BJ (cell line): ENCODE data around the gene NCOA1. TPM values are rescaled to one million over a fixed set of nuclear protein-coding genes. Genes with fewer than 3 reads are reported as not detected.

Experiments
- CTCF ChIA-PET: fragments of 350-600 bp; formaldehyde crosslinking; extraction: SDS; loops from one replicate; lab custom pipeline; 2021; ENCODE audit warnings: antibody characterized with exemption, inconsistent platforms; lab: Yijun Ruan, JAX
- POLR2A ChIA-PET: fragments of 300-600 bp; sonication (Branson Sonifier 250); formaldehyde crosslinking; extraction: SDS; loops from one replicate; lab custom pipeline; 2021; ENCODE audit warnings: antibody characterized with exemption; lab: Charles Lee
- DNase-seq: peaks from one replicate; pipeline ENCODE4 v3.0.0-alpha.2; 2011; ENCODE audit warnings: low read depth
- H3K27me3 ChIP-seq: 2 replicates; pipeline ENCODE4 v1.6.0; 2011; ENCODE audit warnings: low read length; ENCODE audit not compliant: control insufficient read depth, insufficient read depth
- H3K36me3 ChIP-seq: 2 replicates; pipeline ENCODE4 v1.5.1; 2011; ENCODE audit warnings: low read length; ENCODE audit not compliant: control insufficient read depth, insufficient read depth
- H3K4me3 ChIP-seq: 2 replicates; pipeline ENCODE4 v1.5.1; 2011; ENCODE audit warnings: low read depth, mild to moderate bottlenecking, control low read depth, low read length
- polyA plus RNA-seq: library from polyadenylated mRNA; depleted of rRNA; stranded (reverse); fragments of >200 nt; gene quantifications from 2 replicates; pipeline ENCODE4 v1.2.3, GENCODE V29; 2011
- TF ChIP-seq, protein P1 (sequence below): IDR thresholded peaks from 2 replicates; pipeline ENCODE4 v1.5.1; 2011; ENCODE audit warnings: low read depth, mild to moderate bottlenecking, control low read depth, inconsistent platforms, low read length, moderate library complexity; ENCODE audit not compliant: insufficient read depth

NCOA1 gene
- polyA plus RNA-seq, 1 experiment: 16.0 TPM

DNA sequence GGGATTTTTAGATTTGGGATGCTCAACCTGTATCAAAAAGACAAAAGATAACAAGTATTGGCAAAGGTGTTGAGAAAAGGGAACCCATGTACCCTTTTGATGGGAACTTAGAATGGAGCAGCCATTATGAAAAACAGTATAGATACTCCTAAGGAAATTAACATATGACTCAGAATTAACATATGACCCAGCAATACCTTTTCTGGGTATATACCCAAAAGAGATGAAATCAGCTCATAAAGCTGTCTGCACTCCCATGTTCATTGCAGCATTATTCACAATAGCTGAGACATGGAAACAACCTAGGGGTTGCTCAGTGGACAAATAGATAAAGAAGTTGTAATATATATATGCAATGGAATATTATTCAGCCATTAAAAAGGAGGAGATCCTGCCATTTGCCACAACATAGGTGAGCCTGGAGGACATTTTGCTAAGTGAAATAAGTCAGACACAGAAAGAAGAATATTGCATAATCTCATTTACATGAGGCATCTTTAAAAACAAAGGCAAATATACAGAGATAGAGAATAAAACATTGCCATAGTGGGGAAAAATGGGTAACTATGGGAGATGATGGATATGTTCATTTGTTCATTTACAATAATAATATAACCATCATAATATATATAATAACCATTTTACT lies 160.1 kb downstream of the NCOA1 start:
- H3K27me3 ChIP-seq: no peaks in the 10 kb centered on the region
- H3K36me3 ChIP-seq: no peaks in the 10 kb centered on the region
- DNase-seq: no peak
- ChIA-PET CTCF (interaction anchor here (1.6 kb wide), 1 partner anchor 11 kb away, joined by 3 read pairs; no protein-coding TSS in a partner anchor), POLR2A (no interaction called here)
- H3K4me3 ChIP-seq: no peak overlapping the region
- TF ChIP-seq, protein P1, sequence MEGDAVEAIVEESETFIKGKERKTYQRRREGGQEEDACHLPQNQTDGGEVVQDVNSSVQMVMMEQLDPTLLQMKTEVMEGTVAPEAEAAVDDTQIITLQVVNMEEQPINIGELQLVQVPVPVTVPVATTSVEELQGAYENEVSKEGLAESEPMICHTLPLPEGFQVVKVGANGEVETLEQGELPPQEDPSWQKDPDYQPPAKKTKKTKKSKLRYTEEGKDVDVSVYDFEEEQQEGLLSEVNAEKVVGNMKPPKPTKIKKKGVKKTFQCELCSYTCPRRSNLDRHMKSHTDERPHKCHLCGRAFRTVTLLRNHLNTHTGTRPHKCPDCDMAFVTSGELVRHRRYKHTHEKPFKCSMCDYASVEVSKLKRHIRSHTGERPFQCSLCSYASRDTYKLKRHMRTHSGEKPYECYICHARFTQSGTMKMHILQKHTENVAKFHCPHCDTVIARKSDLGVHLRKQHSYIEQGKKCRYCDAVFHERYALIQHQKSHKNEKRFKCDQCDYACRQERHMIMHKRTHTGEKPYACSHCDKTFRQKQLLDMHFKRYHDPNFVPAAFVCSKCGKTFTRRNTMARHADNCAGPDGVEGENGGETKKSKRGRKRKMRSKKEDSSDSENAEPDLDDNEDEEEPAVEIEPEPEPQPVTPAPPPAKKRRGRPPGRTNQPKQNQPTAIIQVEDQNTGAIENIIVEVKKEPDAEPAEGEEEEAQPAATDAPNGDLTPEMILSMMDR: no peak

DNA sequence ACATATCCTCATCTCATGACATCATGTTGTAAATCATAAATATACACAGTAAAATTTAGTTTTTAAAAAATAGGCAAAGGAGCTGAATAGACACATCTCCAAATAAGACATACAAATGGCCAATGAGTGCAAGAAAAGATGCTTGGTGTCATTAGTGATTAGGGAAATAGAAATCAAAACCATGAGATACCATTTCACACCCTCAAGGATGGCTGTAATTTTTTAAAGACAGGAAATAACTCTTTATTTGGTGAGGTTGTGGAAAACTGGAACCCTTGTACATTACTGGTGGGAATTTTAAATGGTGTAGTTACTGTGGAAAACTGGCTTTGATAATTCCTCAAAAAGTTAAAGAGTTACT lies 160.6 kb downstream of the NCOA1 start:
- no peak for DNase-seq
- H3K4me3 ChIP-seq: no peak overlapping the region
- TF ChIP-seq, protein P1: no peak
- H3K36me3 ChIP-seq: no peaks in the 10 kb centered on the region
- H3K27me3 ChIP-seq: no peaks in the 10 kb centered on the region
- POLR2A ChIA-PET: no interaction called here
- CTCF ChIA-PET: interaction anchor here (1.6 kb wide), 1 partner anchor 11 kb away, joined by 3 read pairs; no protein-coding TSS in a partner anchor

DNA sequence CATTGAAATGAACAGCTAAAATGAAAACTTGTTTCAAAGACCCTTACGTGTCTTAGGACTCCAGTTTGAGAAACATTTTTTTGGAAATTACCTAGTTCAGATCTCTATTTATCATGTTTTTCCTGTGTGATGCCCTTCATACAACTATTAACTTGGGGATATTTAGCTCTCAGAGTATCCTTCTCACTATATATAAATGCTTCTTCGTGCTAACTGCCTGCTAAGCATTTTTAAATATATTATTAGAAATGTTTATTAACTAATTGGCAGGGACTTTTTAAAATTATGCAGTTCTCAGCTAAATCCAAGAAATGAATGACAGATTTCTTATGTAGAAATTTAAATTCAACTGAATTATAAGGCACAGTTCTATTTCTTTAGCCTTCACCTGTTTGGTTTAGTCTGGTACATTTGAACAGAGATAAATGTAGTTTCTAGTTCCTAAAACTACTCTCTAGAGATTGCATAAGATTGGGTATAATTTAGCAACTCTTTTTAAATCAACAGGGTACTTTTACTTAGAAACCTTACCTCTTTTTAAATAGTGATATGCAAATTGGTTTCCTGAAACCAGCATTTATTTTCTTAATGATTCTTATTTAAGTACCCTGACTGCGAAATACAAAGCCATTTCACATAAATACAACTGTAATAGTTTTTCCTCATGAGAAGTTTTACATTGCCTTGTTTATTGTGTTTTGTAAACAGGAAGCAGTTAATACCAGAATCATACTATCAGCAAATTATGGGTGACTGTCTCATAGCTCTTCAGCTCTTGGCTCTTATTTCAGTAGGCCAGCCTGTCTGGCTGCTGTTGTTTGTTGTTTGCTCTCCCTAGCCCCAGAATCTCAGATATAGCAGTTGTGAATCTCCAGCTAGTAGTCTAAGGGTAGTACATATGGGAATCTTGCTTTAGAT lies 161.5 kb downstream of the NCOA1 start:
- CTCF ChIA-PET: interaction anchor here (1.6 kb wide), 1 partner anchor 12 kb away, joined by 3 read pairs; no protein-coding TSS in a partner anchor
- DNase-seq: no peak
- POLR2A ChIA-PET: no interaction called here
- TF ChIP-seq, protein P1: no peak
- Histone ChIP-seq H3K36me3 (no peaks in the 10 kb centered on the region), H3K27me3 (no peaks in the 10 kb centered on the region), H3K4me3 (no peak overlapping the region)

DNA sequence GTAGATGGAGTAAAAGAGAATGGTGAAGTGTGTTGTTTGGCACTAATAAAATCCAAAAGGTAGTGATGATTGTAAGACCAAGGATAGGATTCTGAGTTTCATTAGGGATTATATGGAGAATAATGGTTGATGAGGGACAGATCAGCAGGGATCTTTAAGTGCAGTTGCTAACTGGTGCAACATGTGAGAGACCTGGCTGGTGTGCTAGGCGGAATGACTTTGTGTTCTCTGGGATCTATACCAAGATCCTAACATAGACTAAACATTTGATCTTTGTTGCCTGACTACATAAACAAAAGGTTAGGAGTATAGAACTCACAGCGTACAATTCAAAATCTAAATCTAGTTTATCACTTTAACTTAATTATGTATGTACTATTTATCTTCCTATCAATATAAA lies 166.8 kb downstream of the NCOA1 start:
- TF ChIP-seq, protein P1: no peak
- ChIA-PET POLR2A (no interaction called here), CTCF (no interaction called here)
- Histone ChIP-seq H3K27me3 (no peaks in the 10 kb centered on the region), H3K36me3 (no peaks in the 10 kb centered on the region), H3K4me3 (no peak overlapping the region)
- DNase-seq: no peak

DNA sequence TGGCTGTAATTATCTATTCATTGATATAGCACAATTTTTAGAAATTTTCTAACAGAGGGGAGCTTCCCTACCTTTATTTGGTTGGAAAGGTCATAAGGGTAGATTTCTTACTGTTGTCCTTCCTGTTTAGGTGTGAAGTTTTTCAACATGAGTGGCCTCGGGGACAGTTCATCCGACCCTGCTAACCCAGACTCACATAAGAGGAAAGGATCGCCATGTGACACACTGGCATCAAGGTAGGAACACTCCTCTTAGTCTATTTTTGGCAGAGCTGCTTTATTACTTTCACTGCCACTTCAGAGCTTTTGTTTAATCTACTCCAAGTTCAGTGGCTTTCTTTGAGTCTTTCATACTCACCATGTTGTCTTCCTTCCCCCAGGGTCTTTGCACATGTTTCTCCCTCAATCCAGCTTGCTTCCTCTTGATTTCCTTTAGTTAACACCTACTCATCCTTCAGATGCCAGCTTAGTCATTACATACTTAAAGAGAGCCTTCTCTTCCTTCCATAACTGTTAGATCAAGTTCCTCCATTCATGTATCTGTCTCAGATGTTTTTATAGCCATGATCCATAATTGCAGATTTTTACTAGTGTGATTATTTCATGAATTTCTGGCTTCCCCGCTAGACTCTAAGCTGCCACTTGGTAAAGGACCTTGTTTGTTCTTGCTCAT lies 167.6 kb downstream of the NCOA1 start:
- no peaks in the 10 kb centered on the region for H3K27me3 ChIP-seq
- TF ChIP-seq, protein P1: no peak
- H3K4me3 ChIP-seq: no peak overlapping the region
- DNase-seq: no peak
- CTCF ChIA-PET: no interaction called here
- H3K36me3 ChIP-seq: no peaks in the 10 kb centered on the region
- POLR2A ChIA-PET: no interaction called here
